ENCODE data around the gene THEMIS.

The THEMIS gene

DNA sequence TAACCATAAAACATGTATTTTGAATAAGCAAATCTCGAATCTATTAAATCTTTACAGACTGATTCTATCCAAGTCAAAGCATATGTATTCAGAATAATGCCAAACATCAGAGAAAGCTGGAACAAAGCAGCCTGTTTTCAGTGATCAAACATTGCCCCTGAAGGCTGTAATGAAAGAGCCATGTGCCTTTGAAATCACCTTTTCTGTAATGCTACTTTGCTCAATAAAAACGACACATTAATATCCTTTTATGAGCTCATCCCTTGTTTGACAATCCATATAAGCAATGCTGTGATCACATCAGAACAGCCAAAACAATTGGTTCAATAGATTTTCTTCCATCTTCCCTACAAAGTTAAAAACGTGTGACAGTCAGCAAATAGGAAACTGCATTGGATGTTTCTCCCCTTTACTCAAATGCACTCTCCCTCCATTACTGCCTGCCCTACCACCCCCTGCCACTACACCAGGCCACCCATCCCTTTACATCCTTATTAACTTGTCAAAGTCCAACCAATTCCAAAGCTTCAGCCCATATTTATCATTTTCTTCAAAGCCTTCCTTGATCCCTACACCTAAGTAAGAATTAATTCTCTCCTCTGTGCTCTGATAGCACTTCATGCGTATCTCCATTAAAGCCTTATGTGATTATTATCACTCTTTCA lies 42.0 kb downstream of the THEMIS start:
- DNase-seq: no peak

DNA sequence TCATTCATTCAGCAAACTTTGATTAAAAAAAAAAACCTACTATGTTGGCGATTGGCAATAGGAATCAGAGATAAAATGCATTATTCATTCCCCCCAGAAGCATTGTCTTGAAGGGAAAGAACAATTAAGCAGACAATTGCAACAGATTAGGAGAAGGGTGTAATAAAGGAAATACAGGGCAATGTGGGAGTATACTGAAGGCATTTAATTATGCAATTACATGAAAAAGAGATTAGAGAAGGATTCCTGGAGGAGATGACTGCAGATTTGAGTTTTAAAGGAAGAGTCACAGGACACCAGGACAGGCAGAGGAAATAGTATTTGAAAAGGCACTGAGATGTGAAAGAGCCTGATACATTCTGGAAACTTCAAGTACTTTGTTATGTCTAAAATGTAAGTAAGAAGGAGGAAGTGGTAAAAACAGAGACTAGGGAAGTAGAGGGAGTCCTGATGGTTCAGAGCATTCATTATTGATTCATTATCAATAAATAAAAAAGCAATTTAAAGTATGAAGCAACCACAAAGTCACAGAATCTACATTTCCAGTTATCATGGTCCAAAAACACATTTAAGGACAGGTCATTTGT lies 43.7 kb downstream of the THEMIS start:
- DNase-seq: no peak

DNA sequence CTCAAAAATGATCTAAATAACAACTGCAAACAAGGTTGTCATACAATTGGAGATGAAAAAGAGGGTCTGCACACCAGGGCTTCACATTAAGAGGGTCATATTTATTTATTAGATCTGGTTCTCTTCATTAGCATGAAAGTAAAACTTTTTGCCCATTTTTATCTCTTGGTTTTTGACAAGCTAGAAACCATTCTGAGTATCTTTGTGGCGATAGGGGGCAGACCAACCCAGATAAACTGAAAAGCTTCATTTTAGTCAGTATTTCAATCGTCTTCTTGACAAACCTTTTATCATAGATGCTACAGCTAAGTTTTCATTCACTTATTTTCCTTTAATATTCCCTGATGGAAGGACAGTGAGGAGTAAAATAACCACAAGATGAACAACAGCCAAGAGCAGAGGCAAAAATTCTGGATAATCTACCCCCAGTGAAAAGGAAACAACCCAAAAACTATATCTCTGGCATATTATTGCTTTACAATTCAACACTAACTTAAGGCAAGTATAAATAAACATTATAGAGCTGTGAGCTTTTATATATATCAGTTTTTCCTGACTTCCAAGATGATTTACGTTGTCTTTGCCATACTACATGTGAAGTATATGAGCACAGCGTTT lies 45.2 kb downstream of the THEMIS start:
- peak; percentile 6 for DNase-seq

DNA sequence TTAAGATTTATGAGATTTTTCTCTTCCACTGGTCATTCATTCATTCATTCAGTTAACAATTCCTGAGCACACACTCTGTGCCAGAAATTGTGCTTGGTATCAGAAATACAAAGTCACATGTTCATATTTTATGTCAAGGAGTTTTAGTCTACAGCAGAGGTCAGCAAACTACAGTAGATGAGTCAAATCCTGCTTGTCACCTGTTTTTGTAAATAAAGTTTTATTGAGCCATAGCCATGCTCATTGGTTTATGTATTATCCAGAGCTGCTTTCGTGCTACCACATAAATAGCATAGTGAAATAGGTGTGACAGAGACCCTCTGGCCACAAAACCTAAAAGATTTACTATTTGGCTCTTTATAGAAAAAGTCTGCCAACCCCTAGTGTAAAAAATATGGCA lies 46.8 kb downstream of the THEMIS start:
- DNase-seq: no peak

DNA sequence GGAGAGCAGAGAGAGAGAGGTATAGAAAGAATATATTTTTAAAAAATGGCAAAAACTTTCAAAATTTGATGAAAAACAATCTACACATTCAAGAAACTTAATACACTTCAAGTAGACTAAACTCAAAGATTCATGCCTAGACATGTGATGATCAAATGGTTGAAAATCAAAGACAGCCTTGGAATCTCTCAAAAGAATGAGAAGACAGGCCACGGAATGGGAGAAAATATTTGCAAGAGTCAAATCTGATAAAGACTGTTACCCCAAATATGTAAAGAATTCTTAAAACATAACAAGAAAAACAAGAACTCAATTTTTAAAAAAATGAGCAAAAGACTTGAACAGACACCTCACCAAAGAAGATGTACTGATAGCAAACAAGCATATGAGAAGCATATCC lies 49.7 kb downstream of the THEMIS start:
- DNase-seq: no peak

DNA sequence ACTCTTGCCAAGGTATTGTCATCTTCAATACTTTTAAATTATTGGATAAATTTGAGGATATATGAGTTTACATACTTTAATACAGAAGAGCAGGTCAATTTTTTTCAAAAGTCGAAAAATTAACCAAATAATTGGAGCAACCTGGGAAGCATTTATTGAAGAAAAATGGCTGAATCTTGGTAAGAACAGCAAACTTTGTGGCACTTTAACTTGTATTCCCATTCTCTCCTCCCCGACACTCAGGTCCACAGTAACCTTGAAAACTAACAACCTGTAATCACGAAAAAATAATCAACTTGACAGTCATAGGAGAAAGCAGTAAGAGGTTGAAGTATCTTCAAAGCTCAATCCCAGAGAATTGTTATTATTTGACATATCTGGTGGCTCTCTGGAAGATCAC lies 55.6 kb downstream of the THEMIS start:
- no peak for DNase-seq

DNA sequence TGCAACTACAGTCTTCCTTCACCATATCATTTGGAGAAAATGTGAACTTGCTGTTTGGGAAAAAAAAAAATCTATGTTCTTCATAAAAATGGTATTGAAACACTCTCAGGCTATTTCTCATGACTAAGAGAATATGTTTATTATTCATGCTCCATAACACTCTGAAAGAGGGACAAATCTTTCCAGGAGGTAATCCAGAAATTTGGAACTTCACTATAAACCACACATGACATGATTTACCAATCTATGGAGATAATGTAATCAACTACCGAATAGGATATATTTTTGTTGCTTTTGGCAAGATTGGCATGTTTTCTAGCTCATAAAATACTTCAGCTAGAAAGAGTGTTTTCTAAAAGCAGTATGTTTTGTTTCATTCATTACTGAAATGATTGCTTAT lies 56.3 kb downstream of the THEMIS start:
- no peak for DNase-seq

DNA sequence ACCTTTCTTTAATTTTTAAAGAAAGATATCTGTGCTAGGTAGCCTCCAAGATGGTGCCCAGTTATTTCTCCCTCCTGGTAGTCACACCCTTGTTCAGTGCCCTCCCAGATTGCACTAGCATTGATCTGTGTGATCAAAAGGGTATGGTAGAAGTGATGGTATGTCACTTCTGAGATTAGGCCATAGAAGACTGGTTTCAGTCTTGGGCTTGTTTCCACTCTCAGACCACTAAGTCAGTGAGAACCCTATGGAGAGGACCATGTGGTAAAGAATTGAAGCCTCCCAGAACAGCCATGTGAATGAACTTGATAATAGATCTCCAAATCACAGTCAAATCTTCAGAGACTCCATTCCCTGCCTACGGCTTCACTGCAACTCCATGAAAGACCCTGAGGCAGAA lies 57.3 kb downstream of the THEMIS start:
- DNase-seq: no peak

DNA sequence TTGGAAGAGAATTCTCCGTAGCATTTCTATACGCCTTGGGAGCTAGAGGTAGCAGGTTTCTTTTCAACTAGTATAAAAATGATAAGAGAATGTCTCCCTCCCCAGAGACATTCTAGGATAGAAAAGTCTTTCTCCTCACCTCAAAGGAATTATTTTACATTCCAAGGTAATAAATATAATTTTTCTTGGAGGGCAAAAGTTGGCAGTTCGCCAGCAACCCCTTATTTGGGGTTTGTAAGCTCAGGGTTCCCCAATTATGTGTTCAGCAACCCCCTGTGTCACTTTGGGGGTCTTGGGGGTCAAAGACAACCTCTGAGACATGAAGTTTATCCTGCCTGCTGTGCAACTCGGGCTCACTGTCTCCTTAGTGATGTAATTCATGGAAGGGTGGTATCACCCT lies 58.3 kb downstream of the THEMIS start:
- no peak for DNase-seq

DNA sequence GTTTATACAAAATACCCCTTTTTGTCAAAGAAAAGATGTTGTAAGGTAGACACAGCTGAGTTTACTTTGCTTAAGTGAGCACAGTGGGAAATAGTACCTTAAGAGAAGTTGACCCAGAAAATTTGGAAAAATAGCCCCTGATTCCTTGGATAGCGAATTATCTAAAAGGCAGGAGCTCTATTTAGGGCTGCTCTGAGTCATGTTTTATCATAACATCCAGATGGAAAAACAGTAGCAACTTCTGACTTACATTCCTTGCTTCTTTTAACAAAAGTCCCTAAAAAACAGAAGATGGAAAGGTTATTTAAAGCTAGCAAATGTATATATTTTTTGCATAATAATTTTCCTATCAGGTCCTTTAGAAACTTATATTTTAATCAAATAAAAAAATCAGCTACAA lies 59.0 kb downstream of the THEMIS start:
- DNase-seq: no peak

DNA sequence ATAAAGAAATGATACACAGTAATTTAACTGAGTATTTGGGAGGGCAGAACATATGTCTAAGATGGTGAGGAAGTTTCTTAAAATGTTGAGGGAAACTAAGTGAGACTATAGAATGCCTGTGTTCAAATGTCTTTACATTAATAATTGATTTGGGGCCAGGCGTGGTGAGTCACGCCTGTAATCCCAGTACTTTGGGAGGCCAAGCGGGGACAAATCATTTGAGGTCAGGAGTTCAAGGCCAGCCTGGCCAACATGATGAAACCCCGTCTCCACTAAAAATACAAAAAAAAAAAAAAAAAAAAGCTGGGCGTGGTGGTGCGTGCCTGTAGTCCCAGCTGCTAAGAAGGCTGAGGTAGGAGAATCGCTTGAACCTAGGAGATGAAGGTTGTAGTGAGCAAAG lies 66.7 kb downstream of the THEMIS start:
- no peak for DNase-seq

DNA sequence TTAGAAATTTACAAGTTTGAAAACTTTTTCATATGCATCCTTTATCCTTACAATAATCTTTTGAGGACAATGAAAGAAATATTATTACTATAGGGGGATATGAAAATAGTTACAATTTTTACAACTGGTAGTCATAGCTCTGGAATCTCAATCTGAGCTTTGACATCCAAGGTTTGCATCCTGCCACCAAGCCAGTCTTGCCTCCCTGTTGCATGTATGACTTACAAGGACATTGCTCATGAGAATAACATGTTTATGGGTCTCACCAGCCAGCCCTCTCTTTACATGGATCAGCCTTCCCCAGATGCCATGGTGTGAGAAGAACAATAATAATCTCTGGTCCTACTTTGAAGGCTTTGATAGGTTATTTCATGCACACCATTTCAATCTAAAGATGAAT lies 67.5 kb downstream of the THEMIS start:
- no peak for DNase-seq

DNA sequence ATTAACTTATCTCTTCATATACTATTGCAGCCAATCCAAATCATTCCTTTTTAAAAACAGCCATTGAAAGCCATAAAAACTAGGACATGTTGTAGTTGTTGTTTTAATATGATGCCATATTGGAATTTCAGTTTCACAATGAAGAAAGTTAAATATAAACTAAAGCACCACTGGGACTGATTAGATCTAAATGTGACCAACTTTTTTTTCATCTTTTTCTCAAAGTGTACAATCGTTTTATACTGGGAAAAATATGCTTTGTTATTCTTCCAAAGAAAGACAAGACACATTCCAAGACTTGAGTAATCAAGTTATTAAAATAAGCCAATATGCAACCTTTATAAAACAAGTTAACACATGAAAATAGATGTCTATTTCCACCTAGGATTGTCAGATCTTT lies 68.5 kb downstream of the THEMIS start:
- no peak for DNase-seq

DNA sequence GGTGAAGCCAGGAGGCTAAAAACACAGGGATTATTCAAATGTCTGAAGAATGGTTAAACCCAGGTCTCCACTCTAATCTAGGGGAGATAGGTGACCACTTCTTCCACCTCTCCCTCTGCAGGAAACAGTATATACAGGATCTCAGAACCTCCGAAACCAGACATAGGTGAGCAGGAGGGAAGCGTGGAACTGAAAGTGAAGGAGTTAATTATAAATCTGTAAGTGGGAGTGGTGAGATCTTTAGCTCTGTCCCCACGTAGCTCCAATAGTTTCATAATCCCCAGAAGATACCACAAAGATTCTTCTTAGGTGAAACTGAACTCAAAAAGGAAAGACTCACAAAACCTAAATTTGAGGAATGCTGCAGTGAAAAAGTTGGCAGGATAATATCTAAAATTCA lies 76.8 kb downstream of the THEMIS start:
- no peak for DNase-seq

DNA sequence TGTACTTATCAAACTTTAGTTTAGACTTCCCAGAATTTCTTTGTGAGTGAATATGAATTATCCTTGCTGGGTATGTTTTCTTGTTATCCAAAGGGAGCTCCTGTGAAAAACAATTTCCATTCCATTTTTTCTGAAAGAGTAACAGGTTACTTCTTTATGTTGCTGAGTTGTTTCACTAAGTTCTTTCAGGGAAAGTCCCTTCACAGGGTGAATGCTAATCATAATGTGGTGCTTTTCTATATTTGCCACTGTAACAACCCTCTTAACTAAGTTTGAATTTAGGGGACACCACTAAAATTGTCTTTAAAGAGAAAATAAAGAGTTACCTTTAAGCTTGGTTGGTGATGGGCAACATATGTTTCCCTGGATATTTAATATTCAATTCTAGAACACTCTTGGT lies 79.4 kb downstream of the THEMIS start:
- no peak for DNase-seq

DNA sequence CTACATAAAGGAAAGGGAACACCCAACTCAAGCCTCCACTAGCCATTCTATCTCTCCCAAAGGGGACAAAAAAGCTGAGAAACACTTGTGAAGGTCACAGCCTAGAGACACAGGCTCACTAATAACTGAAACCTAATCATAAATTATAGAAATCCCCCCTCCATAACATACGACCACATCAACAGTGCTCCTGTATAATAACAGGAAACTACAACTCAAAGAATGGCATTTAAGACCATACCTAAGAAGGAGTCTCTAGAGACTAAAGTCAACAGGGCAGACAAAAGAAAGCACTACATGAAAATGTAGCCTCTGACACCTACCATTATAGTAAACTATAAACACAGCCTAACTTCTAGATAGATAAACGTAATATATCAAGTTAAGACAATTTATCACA lies 82.7 kb downstream of the THEMIS start:
- DNase-seq: no peak

DNA sequence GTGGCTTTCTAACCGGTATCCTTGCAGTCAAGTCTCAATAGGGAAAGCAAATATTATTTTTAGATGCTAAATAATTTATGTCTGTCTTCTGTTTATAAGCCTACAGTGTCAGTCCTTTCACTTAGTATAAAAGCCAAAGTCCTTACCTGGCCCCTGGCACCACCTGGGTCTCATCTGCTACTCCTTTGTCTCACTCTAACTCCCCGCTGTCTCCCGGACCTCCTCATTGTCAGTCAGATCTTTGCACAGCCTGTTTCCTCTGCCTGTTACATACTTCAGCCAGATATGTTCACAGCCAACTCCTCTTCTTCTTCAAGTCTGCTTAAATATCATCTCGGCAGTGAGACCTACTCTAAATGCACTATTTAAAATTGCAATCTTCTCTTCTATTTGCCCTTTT lies 84.2 kb downstream of the THEMIS start:
- DNase-seq: no peak

DNA sequence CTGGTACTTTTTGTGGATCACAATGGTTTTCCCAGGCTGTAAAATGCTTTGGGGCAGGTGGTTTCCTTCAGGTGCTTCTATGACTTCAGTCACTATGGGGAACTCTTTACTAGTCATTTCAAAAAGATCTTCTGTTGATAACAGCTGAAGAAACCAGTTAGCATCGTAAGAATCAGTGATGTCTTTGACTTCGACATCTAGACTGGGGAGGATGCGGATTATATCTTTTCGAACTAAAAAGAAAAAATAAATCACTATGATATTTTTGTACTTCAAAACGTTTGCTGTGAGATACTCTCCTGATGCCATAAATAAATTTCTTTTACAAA lies 87.2 kb downstream of the THEMIS start:
- DNase-seq: no peak

DNA sequence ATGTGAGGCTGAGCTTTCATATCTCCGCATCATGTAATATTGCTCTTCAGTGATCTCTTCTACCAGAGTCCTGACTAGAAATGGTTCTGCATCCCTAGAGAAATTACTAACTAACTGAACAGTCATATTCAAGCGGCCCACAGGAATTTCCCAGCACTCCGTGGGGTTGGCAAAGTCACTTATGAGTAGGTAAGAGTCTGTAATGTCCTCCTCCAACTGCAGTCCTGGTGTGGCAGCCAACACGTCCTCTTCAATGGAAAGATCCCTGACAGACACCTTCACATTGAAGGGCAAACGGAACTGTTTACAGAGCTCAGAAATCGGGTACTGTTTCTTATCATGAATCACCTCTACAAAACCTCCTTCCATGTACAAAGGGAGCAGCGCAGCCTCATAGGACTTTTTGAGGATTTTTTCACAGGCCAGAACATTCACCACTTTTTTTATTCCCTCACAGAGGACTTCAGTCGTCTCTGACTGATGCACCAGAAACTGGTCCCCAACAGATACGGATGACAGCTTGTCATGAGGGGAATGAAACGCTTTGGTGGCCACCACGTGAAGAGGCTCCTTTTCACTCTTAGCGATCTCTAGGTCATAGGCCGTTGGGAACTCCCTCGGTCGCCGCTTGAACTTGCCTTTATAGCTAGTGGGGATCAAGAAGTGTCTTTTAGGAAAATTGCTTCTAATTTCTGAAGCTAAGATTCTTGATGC lies 87.7 kb downstream of the THEMIS start:
- peak; percentile 45 for DNase-seq

DNA sequence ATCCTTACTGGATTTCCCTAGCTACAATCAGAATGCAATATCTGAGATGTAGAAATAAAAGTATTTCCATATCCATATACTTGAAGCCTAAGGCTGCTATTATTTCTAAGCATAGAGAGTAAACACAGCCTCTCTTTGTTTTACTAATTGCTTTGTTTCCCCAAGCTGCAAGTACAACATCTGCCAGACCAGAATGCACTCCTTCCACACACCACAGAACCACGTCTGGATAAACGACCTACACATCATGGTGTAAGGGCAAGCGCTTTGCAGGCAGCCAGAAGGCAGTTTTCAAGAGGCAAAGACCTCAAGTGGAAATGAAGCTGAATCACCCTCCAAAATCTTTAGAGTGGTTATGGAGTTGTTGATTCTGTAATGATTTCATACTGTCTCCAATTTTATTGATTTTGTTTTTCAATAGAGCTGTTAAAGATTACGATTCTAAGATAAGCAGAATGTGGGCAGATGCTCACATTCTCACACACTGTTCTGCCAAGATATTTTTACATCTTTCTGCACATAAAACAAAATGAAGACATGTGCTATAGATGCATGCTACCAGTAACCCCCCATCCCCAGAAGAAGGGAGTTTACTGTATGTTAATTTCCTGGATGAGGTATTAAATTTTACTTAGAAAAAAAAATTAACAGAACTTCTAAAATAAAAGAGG lies 88.8 kb downstream of the THEMIS start:
- no peak for DNase-seq

DNA sequence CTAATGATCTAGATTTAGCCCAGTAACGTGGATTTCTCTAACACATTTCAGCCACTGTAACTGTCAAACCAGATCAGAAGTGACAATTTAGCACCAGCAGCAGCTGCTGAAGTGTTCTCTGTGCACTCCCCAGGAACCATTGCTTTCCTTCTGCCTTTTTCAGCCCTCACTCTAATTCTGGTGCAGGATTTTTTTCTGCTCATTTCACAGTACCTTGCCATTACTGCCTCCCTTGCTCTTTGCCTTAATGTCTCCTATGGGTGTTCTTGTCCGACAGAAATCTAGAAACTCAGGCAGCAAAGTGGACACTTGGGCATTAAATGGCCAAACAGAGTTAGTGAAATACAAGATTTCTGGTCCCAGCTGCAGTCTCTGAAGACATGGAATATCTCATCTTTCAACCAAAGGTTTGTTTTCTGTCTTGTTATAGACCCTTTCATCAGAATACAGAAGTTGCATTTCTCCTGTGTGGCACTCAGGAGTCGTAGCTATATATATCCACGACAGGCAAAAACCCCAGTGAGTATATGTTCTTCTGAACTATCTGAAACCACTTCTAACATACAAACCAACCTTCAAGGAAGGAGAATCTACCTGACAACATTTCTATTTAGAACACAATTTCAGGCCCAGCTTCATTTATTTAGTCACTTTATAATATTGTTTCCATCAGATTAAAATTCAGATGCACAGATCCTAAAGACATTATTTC lies 92.9 kb downstream of the THEMIS start:
- DNase-seq: no peak

DNA sequence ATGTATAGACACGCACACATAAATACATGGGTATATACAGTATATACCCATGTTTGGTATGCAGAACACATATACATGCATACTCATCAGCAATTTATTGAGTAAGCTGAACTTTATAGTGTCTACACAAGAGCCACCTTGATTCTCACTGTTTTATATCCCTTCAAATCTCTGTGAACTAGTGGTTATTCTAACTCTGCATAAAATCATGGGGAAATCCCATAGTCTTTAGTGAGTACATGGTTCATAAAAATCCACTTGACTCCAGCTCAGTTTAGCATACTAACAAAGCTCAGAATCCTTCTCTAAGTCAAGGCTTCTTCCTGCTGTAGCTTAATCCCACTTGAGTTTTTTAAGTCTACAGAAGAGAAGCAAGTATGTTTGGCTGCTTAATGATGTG lies 104.1 kb downstream of the THEMIS start:
- DNase-seq: no peak

DNA sequence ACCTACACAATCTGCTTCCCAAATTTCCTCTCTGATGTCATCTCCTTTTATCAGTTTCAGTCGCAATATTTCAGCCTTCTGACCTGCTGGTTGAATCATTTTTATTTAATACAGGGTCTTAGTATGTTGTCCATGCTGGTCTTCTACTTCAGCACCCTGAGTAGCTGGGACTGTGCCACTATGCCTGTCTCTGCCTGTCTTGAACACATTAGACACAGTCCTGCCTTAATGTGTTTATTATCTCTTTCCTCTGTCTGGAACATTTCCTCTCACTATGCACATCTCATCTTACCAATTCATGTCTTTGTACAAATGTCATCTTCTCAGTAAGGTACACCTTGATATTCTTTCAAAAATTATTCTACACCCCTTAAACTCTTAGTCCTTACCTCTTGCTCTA lies 106.5 kb downstream of the THEMIS start:
- no peak for DNase-seq
